CD4-positive, alpha-beta T cell treated with Interleukin-6 for 4 hours (primary cell): ENCODE data around the gene NDUFA12.

Experiments
- DNase-seq: peaks from one replicate; pipeline ENCODE4 v3.0.0-alpha.2; 2020; ENCODE audit warnings: mixed read lengths

The NDUFA12 gene

GRCh38 chr12:94930772-94931171 is 72.7 kb downstream of the NDUFA12 start:
- DNase-seq, result no peak

GRCh38 chr12:94930216-94930654 is 73.3 kb downstream of the NDUFA12 start:
- DNase-seq, result no peak

GRCh38 chr12:94929780-94930179 is 73.7 kb downstream of the NDUFA12 start:
- DNase-seq, result no peak

GRCh38 chr12:94925729-94926128 is 77.8 kb downstream of the NDUFA12 start:
- DNase-seq, result no peak

GRCh38 chr12:94925206-94925605 is 78.3 kb downstream of the NDUFA12 start:
- no peak for DNase-seq

- no peak for DNase-seq
These were observed 80.9 kb downstream of the NDUFA12 start for GRCh38 chr12:94922561-94922960.
